K562 treated with DMSO at 1 percent for 12 hours (cell line): ENCODE data around the gene FKBP8. TPM values are rescaled to one million over a fixed set of nuclear protein-coding genes. Genes with fewer than 3 reads are reported as not detected.

Source experiments
- total RNA-seq: library from RNA; unstranded; fragments of 300-600 nt; gene quantifications from 2 replicates; pipeline ENCODE4 v1.2.3, GENCODE V29; 2022; ENCODE audit not compliant: insufficient read depth

FKBP8 gene
- total RNA-seq = 233 and 342 TPM in 2 replicates

DNA sequence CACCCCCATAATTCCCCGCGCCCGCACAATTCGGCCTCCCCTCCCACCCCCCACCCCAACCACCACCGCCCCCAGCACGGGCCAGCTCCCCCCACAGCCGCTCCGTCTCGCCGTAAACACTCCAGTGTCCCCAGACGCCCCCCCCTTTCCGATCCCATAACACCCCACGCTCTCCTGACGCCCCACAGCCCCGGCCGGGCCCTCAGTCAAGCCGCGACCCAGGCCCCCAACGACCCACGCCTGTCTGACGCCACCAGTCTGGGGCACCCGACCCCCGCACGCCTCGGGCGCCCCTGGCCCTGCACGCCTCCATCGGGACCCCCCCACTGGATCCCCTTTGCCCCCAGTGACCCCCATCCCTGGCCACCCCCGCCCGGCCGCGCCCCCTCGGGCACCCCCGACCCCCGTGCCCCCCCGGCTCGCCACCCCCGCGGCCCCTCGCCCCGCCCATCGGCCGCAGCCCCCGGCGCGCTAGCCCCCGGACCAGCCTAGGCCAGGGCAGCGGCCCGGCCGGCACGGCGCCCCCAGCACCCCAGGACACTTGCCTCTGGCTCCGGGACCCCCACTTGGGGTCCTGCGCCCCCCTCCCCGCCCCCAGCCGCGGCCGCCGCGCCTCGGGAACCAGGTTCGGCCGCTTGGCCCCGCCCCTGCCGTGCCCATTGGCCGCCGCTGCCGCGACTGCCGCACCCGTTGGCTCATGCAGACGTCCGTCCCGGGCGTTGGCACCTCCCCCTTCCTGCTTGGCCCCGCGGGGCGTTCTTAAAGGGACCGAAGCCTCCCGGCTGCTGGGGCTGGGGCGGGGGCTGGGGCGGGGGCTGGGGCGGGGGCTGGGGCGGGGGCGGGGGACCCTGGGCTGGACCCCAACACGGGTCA lies at the start of gene FKBP8:
TSS of gene FKBP8 (minus strand) at position 633 of the 873 bp plus-strand sequence. CDS start 1,603 bp downstream, outside the sequence.

DNA sequence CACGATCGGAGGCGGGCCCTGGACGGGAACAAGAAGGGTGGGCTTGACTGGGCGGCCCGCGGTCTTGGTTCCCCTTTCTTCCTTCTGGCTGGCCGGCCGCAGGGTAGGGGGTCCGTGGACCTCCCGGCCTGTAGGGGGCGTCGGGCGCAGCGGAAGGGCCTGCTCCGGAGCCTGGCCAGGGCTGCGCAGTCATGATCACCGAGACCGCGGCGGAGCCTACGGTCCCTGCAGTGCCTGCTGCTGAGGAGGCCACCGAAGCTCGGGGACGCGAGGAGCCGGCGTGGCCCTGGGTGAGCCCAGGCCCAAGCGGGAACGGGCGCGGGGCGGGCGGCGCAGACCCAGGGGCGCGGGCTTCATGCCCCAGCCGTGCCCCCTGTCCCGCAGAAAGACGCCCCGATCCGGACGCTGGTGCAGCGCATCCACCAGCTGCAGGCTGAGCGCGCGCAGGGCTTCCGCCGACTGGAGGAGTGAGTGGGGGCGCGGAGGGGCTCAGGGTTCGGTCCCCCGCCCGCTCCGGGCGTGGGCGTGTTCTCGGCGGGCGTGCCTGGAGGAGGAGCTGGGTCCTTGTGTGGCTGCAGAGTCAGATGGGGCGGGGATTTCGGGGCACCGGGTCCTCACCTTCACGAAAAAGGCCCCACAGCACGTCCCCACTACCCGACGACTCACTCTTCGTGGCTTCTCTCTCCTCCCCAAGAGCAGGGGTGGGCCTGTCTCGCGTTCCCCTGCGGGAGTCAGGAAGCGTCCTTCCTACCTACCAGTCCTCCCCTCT lies 45.4 kb upstream of the FKBP8 start, which contains the start of gene REX1BD:
TSS of gene REX1BD (plus strand) at position 188 of the 769 bp plus-strand sequence. CDS start at position 192, 4 bp downstream.

DNA sequence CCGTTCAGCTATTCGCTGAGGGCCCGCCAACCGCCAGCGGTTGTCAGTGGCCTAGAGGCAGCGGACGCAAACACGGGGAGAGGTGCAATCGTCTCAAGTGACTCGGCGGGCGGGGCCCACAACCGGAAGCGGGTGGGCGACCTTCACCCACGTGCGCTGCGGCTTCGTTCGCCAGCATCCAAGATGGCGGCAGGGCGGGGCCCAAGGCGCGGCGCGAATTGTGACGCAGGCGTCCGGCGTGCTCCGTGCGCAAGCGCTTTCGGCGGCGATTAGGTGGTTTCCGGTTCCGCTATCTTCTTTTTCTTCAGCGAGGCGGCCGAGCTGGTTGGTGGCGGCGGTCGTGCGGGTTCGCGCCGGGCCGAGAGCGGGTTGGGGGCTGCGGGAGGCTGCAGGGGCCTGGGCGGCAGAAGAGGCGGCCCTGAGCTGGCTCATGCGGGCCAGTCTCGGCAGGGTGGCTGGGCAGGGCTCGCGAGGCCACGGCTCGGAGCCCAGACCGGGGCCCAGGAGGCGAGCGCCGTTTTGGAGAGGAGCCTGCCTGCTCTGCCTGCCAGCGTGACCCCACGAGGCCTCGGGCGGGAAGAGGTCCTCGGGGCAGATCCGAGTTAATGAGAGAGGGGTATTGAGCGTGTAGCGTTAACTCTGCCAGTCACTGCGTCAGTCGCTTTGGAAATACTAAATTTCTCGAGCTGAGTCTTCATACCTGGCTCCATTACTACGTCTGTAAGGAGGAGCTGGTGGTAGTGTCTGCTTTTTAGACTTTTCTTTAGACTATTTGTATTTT lies 28.4 kb upstream of the FKBP8 start, which contains the start of gene UBA52:
TSS of gene UBA52 (plus strand) at position 294 of the 781 bp plus-strand sequence. CDS start 1,444 bp downstream, outside the sequence.

DNA sequence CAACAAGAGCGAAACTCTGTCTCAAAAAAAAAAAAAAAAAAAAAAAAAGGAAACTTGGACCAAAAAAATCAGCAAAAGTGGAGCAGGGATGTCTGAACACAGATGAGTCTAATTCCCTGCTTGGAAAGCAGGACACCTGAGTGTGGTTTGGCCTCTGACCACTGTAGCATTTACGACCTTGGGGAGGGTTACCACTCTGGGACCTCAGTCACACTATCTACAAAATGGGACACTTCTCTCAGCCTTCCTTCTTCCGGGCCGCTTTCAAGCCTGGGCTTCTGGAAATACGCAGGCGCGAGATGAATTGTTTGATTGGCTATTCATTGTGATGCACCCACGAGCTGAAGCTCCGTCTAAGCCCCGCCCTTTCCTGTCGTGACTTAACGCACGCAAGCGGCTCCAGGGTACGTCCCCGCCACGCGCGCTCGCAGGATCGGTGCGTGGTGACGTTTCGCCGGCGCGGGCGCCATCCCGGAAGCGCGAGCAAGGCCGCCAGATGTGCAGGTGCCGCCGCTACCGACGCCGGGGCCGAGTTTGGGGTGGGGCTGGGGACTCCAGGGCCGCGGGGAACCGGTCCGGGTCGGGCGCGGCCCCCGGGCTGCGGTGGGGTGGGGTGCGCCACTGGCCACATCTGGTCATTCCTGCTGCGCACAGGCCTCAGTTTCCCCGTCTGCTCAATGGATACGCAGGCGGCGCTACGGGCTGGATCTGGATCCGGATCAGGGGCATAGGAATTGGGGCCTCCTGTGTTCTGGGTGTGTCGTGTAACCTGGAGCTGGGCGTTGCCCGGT lies 14.2 kb upstream of the FKBP8 start, which contains the start of gene KXD1:
TSS of gene KXD1 (plus strand) at position 460 of the 791 bp plus-strand sequence. CDS start 4,187 bp downstream, outside the sequence.

DNA sequence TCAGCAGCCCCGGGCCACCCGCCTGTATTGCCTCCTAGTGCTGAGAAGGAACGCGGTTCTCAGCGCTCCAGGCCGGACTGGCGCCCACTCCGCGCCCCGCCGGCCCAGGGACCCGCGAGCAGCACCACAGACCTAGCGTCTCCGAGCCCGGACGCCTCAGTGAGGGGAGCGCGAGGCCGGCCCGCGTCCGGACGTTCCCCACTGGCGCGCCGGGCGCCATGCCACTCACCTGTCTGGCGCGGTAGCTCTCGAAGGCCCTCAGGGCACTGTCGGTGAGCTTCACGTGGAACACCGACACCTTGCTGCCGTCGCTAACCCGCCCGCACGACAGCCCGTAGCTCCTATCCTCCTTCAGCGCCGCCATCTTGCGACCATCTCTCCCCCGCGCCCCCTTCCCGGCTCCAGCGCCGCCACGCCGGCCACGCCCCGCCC lies 21.7 kb downstream of the FKBP8 start, which contains the start of gene ELL:
TSS of gene ELL (minus strand) at position 379 of the 432 bp plus-strand sequence. CDS start at position 364, 15 bp downstream.

Other genes with a start within 250 kb of the FKBP8 start
- gene LSM4, start 220.5 kb downstream of the FKBP8 start, total RNA-seq = 274 and 320 TPM in 2 replicates
- 29.5 and 31.0 TPM in 2 replicates for gene PGPEP1, start 203.0 kb downstream of the FKBP8 start, total RNA-seq
- gene GDF15, start 157.4 kb downstream of the FKBP8 start, total RNA-seq = 360 and 415 TPM in 2 replicates
- gene LRRC25, start 146.0 kb downstream of the FKBP8 start, total RNA-seq = 3.1 and 3.3 TPM in 2 replicates
- gene SSBP4, start 124.2 kb downstream of the FKBP8 start, total RNA-seq = 103 and 117 TPM in 2 replicates
- gene ISYNA1, start 105.4 kb downstream of the FKBP8 start, total RNA-seq = 221 and 238 TPM in 2 replicates
- 8.9 and 15.6 TPM in 2 replicates for gene ELL, start 21.5 kb downstream of the FKBP8 start, total RNA-seq
- gene KXD1, start 14.3 kb upstream of the FKBP8 start, total RNA-seq = 129 and 146 TPM in 2 replicates
- 2,712 and 3,383 TPM in 2 replicates for gene UBA52, start 28.3 kb upstream of the FKBP8 start, total RNA-seq
- 74.6 and 112 TPM in 2 replicates for gene REX1BD, start 45.2 kb upstream of the FKBP8 start, total RNA-seq
- gene CRLF1, start 63.2 kb upstream of the FKBP8 start, total RNA-seq = 3.0 and 3.1 TPM in 2 replicates
- gene TMEM59L, start 69.3 kb upstream of the FKBP8 start, total RNA-seq = 0.74 TPM in 1 of 2 replicates, not detected in the other
- gene KLHL26, start 93.5 kb upstream of the FKBP8 start, total RNA-seq = 9.6 and 12.1 TPM in 2 replicates
- gene CRTC1, start 140.1 kb upstream of the FKBP8 start, total RNA-seq = 11.3 and 15.6 TPM in 2 replicates
- not detected in 2 replicates for gene COMP, start 247.7 kb upstream of the FKBP8 start, total RNA-seq